ENCODE results near the gene GLIPR1L1. TPM values are rescaled to one million over a fixed set of nuclear protein-coding genes. Genes with fewer than 3 reads are reported as not detected.

GLIPR1L1 gene
- total RNA-seq, 2 experiments from 2014 or later = not detected

DNA sequence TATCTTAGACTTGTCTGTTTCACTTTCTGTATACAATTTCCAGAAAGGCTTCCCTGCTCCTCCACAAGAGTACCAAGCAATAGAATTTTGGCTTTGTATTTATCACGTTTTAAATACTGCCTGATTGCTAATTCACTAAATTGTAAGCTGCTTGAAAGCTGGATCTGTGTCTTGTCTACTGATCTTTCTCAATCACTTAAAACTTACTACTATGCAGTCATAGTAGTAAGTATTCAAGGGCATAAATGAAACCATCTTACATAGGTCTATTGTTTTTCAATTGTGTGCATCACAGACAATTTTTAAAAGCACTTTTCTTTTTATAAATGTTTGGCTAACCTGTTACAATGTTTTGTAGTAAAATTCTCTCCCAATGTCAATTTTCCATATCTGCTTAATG, 55.2 kb downstream of the GLIPR1L1 start:
- DNase-seq = no peak
- Mint-ChIP-seq H3K9me3 (peaks cover 2% of the 10 kb centered on the region), H3K27me3 (no peaks in the 10 kb centered on the region), H3K36me3 (peaks cover 6% of the 10 kb centered on the region), H3K4me3 (peak overlapping the region; percentile 87), H3K4me1 (peaks cover 25% of the 10 kb centered on the region), H3K27ac (peak overlapping the region; percentile 94)

DNA sequence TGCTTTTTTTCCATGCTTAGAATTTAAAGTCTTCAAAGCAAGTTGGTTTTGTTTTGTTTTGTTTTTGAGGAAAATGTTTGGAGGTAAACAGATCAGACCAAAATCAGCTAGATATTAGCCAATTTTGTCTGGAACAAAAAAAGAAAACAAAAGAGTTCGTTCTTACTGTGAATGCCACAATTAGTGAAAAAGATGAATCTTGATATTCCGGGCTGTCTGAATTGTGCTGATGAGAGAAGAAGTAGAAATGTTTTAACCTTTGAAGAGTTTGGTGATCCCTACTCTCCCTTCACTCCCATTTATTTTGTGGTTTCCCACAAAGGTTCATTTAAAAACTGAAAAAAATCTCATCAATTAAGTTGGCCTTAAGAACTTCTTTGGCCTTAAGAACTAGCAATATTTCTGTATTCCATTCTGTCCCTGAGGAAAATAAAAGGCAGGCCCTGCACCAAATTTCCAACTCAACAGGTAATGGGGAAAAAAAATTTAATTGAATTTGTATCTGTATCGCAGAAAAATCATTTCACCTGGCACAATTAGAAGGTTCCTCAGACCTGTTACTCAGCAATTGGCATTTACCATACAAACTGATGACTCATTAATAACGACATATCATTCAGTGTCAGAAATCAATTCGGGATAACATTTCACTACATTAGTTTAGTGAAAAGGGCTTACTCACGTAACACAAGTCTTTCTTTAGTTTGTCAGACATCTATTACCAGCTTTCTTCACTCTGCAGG, 55.9 kb downstream of the GLIPR1L1 start:
- H3K4me1 Mint-ChIP-seq = peaks cover 25% of the 10 kb centered on the region
- peaks cover 2% of the 10 kb centered on the region for H3K9me3 Mint-ChIP-seq
- DNase-seq = no peak
- H3K27ac Mint-ChIP-seq = peak overlapping the region; percentile 94
- peak overlapping the region; percentile 87 for H3K4me3 Mint-ChIP-seq
- H3K36me3 Mint-ChIP-seq = peaks cover 6% of the 10 kb centered on the region
- H3K27me3 Mint-ChIP-seq = no peaks in the 10 kb centered on the region

DNA sequence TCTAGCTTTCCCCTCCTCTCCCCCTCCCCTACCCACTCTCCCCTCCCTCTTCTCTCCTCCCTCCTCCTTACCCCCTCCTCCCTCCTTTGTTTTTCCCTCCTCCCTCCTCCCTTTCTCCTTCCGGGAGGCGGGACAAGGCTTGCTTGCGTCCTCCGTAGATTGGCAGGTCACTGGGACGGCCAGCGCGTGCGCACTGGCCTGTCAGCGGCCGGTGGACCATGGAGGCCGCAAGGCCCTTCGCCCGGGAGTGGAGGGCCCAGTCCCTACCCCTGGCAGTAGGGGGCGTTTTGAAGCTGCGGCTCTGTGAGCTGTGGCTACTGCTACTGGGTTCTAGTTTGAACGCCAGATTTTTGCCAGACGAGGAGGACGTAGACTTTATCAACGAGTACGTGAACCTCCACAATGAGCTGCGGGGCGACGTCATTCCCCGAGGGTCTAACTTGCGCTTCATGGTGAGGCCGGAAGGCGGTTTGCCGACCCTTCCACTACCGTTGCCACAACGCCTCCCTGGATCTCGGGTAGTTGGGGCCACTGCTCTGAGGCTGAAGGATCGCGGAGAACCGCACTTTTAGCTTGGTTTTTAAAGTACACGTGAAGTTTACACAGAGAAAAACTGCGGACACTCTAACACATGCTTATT, 56.5 kb downstream of the GLIPR1L1 start, which contains the start of gene GLIPR1L2:
Gene GLIPR1L2 (plus strand): TSS at position 191 of the 640 bp plus-strand sequence. CDS start 28 bp downstream, at position 219.
- H3K27ac Mint-ChIP-seq = peak within 1 kb of the TSS; percentile 94
- H3K36me3 Mint-ChIP-seq = peaks cover 7% of the 10 kb centered on the region
- peak; percentile 93 for DNase-seq
- H3K4me3 Mint-ChIP-seq = peak within 1 kb of the TSS; percentile 87
- H3K4me1 Mint-ChIP-seq = peaks cover 25% of the 10 kb centered on the region
- no peaks in the 10 kb centered on the region for H3K27me3 Mint-ChIP-seq
- H3K9me3 Mint-ChIP-seq = peaks cover 2% of the 10 kb centered on the region

DNA sequence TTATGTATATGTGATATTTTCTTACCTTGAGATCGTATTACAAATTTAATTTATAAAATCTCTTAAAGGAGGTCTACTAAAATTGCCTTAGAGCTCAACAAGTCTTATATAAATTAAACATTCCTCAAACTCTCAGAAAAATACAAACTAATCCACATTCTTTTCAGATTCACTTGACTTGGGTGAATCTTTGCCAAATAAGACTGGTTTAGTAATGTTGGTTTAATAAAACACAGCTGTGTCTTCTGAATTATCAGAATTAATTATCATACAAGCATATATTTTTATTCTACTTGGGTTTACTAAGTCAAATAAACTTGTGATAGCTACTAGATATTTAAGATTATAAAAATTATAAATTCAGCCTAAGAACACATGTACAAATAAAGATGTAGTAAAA, 69.8 kb downstream of the GLIPR1L1 start:
- no peak for DNase-seq
- H3K27ac Mint-ChIP-seq = no peak overlapping the region
- H3K4me3 Mint-ChIP-seq = no peak overlapping the region
- H3K4me1 Mint-ChIP-seq = no peaks in the 10 kb centered on the region
- H3K36me3 Mint-ChIP-seq = no peaks in the 10 kb centered on the region
- no peaks in the 10 kb centered on the region for H3K27me3 Mint-ChIP-seq
- H3K9me3 Mint-ChIP-seq = no peaks in the 10 kb centered on the region

DNA sequence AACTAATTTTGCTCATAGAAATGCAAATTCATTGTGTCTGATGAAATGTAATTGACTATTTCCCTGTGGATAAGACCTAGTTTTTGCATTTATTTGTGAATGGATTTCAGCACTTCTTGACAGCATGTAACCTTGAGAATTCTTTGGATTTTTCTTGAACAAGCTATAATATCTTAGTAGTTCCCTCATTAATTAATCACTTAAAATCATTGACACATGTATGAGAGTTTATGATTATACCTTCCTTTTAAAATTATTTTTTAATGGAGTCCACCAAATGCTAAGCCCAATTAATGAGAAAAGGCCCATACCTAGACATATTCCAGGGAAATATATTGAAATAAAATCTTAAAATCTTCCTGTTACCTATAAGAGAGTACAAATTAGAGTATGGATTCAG, 73.2 kb downstream of the GLIPR1L1 start:
- Mint-ChIP-seq H3K9me3 (no peaks in the 10 kb centered on the region), H3K27ac (no peak overlapping the region), H3K27me3 (no peaks in the 10 kb centered on the region), H3K36me3 (no peaks in the 10 kb centered on the region), H3K4me1 (no peaks in the 10 kb centered on the region), H3K4me3 (no peak overlapping the region)
- no peak for DNase-seq

DNA sequence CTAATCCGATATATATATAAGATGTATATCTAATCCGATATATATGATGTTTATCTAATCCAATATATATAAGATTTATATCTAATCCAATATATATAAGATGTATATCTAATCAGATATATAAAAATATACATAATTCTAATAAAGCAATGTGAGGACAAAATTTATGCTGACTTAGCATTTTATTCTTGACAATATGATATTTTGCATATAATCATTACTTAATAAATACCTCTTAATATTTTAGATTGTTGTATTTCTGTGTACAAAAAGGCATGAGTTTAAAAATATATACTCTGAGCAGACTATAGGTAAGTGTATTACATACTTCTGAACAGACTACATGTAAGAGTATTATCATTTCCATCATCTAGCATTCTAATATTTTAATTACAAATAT, 75.4 kb downstream of the GLIPR1L1 start:
- Mint-ChIP-seq H3K4me1 (no peaks in the 10 kb centered on the region), H3K4me3 (no peak overlapping the region), H3K9me3 (no peaks in the 10 kb centered on the region), H3K27me3 (no peaks in the 10 kb centered on the region), H3K36me3 (no peaks in the 10 kb centered on the region), H3K27ac (no peak overlapping the region)
- DNase-seq = no peak

DNA sequence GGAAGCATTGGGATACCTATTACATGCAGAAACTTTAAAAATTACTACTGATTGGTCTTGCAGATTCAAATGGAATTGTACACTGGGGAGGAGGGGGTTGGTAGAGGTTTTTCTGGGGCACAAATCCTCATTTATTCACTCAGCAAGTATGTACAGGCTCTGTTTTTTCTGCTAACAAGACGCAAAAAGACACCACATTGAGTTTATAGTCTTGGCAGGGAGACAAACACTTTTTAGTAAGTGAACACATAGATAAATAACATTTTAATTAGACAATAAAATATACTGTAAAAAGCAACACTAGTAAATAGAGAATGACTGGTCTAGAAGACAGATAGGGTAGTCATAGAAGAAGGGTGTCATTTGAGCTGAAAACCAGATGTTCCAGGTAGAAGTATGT, 80.2 kb downstream of the GLIPR1L1 start:
- Mint-ChIP-seq H3K4me3 (no peak overlapping the region), H3K4me1 (no peaks in the 10 kb centered on the region), H3K36me3 (no peaks in the 10 kb centered on the region), H3K27me3 (no peaks in the 10 kb centered on the region), H3K27ac (no peak overlapping the region), H3K9me3 (no peaks in the 10 kb centered on the region)
- DNase-seq = no peak

DNA sequence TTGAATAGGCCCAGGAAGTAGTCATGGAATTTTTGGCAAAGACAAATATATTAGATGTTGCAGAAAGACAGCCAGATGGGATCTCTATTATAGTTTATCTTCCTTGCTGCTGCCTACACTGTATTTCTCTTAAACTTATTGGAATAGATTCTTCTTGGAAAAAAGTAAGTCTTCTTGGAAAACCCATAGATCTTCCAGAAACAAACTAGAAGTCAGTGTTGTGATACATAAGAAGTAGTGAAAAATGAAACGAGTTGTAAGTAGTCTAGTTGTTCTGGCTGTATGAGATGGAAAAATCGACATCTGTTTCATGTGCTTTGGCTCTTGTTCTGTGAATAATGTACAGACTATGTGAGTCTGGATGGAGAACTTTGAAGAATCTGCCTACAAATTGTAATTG, 85.4 kb downstream of the GLIPR1L1 start:
- Mint-ChIP-seq H3K27me3 (no peaks in the 10 kb centered on the region), H3K4me3 (no peak overlapping the region), H3K27ac (no peak overlapping the region), H3K36me3 (no peaks in the 10 kb centered on the region), H3K4me1 (no peaks in the 10 kb centered on the region), H3K9me3 (peaks cover 5% of the 10 kb centered on the region)
- no peak for DNase-seq

Other genes starting within 250 kb of the GLIPR1L1 start
- gene KCNC2, start 124.8 kb upstream of the GLIPR1L1 start, total RNA-seq = not detected
- 1 to 10 TPM; 2.4 to 3.0 TPM for gene CAPS2, start 4.3 kb upstream of the GLIPR1L1 start, total RNA-seq
- gene GLIPR1L2, start 56.4 kb downstream of the GLIPR1L1 start, total RNA-seq = not detected
- 10 to 100 TPM; 19.7 to 25.7 TPM for gene GLIPR1, start 146.1 kb downstream of the GLIPR1L1 start, total RNA-seq
- gene KRR1, start 176.9 kb downstream of the GLIPR1L1 start, total RNA-seq = 100 to 1,000 TPM; 146 to 155 TPM

Data from activated naive CD8-positive, alpha-beta T cell treated with anti-CD3 and anti-CD28 coated beads for 36 hours (primary cell).